K562 (cell line): ENCODE data around the gene IFIT2. TPM values are rescaled to one million over a fixed set of nuclear protein-coding genes. Genes with fewer than 3 reads are reported as not detected.
A peak's percentile ranks its signal among the peaks of the same experiment; 100 is the strongest.

ENCODE experiments used
- ATF3 ChIP-seq, 2 experiments: fragments of 450-650 bp in 1 of 2; sonication (generic) in 1 of 2; formaldehyde crosslinking in 1 of 2; IDR thresholded peaks in 1 of 2; conservative IDR thresholded peaks in 1 of 2; 2 replicates each; pipeline versions ENCODE4 v1.6.1 to v1.8.1; 2016 to 2023; ENCODE audit warnings: mild to moderate bottlenecking in 2 of 2, moderate library complexity in 2 of 2, inconsistent platforms in 1 of 2, missing genetic modification reagents in 1 of 2
- CHD2 ChIP-seq: IDR thresholded peaks from 2 replicates; pipeline ENCODE4 v1.6.1; 2011; ENCODE audit warnings: low read depth, low read length
- FOXJ2 ChIP-seq: fragments of 200-800 bp; sonication (Bioruptor generic); IDR thresholded peaks from 2 replicates; pipeline ENCODE4 v1.6.1; 2016; ENCODE audit warnings: missing genetic modification characterization, missing compliant biosample characterization
- MGA ChIP-seq: fragments of 450-650 bp; IDR thresholded peaks from 2 replicates; pipeline ENCODE4 v1.6.1; 2016; ENCODE audit warnings: mild to moderate bottlenecking, moderate library complexity
- NCOA2 ChIP-seq, 2 experiments: fragments of 450-650 bp; IDR thresholded peaks; 2 replicates each; pipeline ENCODE4 v1.6.1; 2018; ENCODE audit warnings: mild to moderate bottlenecking in 2 of 2, moderate library complexity in 1 of 2; ENCODE audit not compliant: partially characterized antibody in 2 of 2
- NELFE ChIP-seq: IDR thresholded peaks from 2 replicates; pipeline ENCODE4 v1.6.1; 2011; ENCODE audit warnings: mild to moderate bottlenecking; ENCODE audit not compliant: insufficient read depth, insufficient read length
- ZBTB9 ChIP-seq: fragments of 450-650 bp; formaldehyde crosslinking; IDR thresholded peaks from 2 replicates; pipeline ENCODE4 v1.4.0; 2020; ENCODE audit warnings: mild to moderate bottlenecking, moderate library complexity
- ZFP30 ChIP-seq: fragments of 250-450 bp; sonication (Bioruptor Pico); IDR thresholded peaks from 2 replicates; pipeline ENCODE4 v1.8.0; 2022; ENCODE audit warnings: moderate library complexity, mild to moderate bottlenecking, inconsistent platforms, borderline replicate concordance
- ZNF134 ChIP-seq: fragments of 250-450 bp; sonication (Bioruptor Pico); conservative IDR thresholded peaks from 2 replicates; pipeline ENCODE4 v1.4.0; 2020
- ZNF445 ChIP-seq: fragments of 250-450 bp; sonication (Bioruptor Pico); IDR thresholded peaks from 2 replicates; pipeline ENCODE4 v1.4.0; 2020; ENCODE audit warnings: low read depth, mild to moderate bottlenecking, moderate library complexity
- ZNF639 ChIP-seq, 2 experiments: fragments of 200-800 bp in 1 of 2; sonication (Bioruptor generic) in 1 of 2; sonication (generic) in 1 of 2; formaldehyde crosslinking in 1 of 2; IDR thresholded peaks in 1 of 2; conservative IDR thresholded peaks in 1 of 2; 2 replicates each; pipeline versions ENCODE4 v1.5.0 to v1.6.1; 2016 to 2020; ENCODE audit warnings: missing compliant biosample characterization in 1 of 2, missing genetic modification characterization in 1 of 2, missing genetic modification reagents in 1 of 2
- polyA plus RNA-seq, 8 experiments: library from polyadenylated mRNA; depleted of rRNA in 4 of 8; stranded (reverse) in 5 of 8; unstranded in 3 of 8; fragments of >200 nt; fragmentation: Nextera tagmentation in 2 of 8; fragmentation: Illumina TruSeq in 1 of 8; extraction: Ambion mirVana in 2 of 8; extraction: Trizol in 1 of 8; gene quantifications; 2 replicates each; pipeline versions ENCODE4 v1.2.1 to v1.2.3, GENCODE V29; 2011 to 2014; ENCODE audit warnings: inconsistent platforms in 1 of 8, missing spikeins in 1 of 8
- total RNA-seq, 7 experiments: library from RNA; depleted of rRNA in 6 of 7; stranded (reverse); fragments of >200 nt in 6 of 7; fragmentation: Illumina TruSeq in 2 of 7; extraction: Trizol in 2 of 7; gene quantifications; 2 replicates each; pipeline versions ENCODE4 v1.2.1 to v1.2.3, GENCODE V29; 2011 to 2021; ENCODE audit warnings: low replicate concordance in 1 of 7

IFIT2 gene
- total and polyA plus RNA-seq, 9 of the 15 experiments (the other 6 are each of a cell fraction or from before 2014, with no cell fraction given), result 0.03 to 0.25 (median 0.10) TPM; not detected in 1

GRCh38 chr10:89355394-89355931 is 53.6 kb downstream of the IFIT2 start (continued):
- TF ChIP-seq ZNF639 (CRISPR knock-in tag; conservative IDR thresholded peaks at IDR 0.05 in 1 of 2, IDR thresholded peaks at IDR 0.05 in 1 of 2) (peak in 1 of 2 experiments; percentile 91; a peak in 2 of 4 replicates), ZNF134 (CRISPR knock-in tag) (peak; percentile 44; the same call in 1 of the 2 replicates), ZFP30 (no peak), ZNF445 (CRISPR knock-in tag) (peak; percentile 54; the same call in 1 of the 2 replicates), ZBTB9 (CRISPR knock-in tag) (peak; percentile 96), NCOA2 (IDR thresholded peaks at IDR 0.05; ENCODE audit: partially characterized antibody in 2 of 2) (no peak), CHD2 (no peak), NELFE (no peak), FOXJ2 (tag) (no peak), MGA (no peak), ATF3 (IDR thresholded peaks at IDR 0.05) (peak; percentile 65), ATF3 (CRISPR knock-in tag; conservative IDR thresholded peaks at IDR 0.05) (no peak)
